T-helper 1 cell treated with Interleukin-12 subunit alpha and Interleukin-12 subunit beta and Interleukin-4 antibody, amounts not matched to agents 30 ng/mL and 1 ng/mL, for 36 hours (primary cell): ENCODE results near the gene G2E3. TPM values are rescaled to one million over a fixed set of nuclear protein-coding genes. Genes with fewer than 3 reads are reported as not detected.
"Not testable (repeated sequence)": the region's sequence is repeated elsewhere in the genome, so short reads cannot be mapped to it uniquely, and the experiment has no call there.

Experiments
- intact Hi-C: fragments of 100-400 bp; cut with micrococcal nuclease; formaldehyde crosslinking; loops from one replicate; pipeline ENCODE4 v1.15.1; 2024
- total RNA-seq: library from RNA; stranded (reverse); gene quantifications from 2 replicates; pipeline ENCODE4 v1.2.3, GENCODE V29; 2022

The G2E3 gene
- total RNA-seq, 1 donor from 2014 or later: 34.3 TPM

- intact Hi-C loops: loop anchor here (2.0 to 5.0 kb wide), 3 partner anchors 569 to 1644 kb away; partner anchors contain the start of genes ARHGAP5, RNU6-7 and RNU6-8
Observed at GRCh38 chr14:30558362-30558674, 640 bp upstream of the G2E3 start.

GRCh38 chr14:30559638-30560091 is 707 bp downstream of the G2E3 start:
- intact Hi-C loops: loop anchor here (1.0 to 5.0 kb wide), 9 partner anchors 8 to 1643 kb away; partner anchors contain the start of genes ARHGAP5, DTD2, HEATR5A and RNU6-7

DNA sequence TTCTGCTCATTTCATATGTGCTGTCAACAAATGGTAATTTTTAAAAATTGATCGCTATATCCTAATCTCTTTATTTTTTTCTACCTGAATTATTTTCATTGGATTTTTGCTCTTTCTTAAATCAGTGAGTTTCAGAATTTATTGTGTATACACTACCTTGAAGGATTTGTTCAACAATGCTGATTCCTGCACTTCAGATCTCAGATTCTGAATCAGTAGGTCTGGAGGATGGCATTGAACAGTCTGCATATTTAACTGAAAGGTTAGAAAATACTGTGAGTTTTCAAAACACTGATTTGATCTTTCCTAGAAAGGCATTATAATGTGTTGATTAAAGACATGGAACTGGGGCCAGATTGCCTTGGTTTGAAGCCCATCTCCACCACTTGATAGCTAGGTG is 1.6 kb downstream of the G2E3 start:
- intact Hi-C loops: no loop called here

DNA sequence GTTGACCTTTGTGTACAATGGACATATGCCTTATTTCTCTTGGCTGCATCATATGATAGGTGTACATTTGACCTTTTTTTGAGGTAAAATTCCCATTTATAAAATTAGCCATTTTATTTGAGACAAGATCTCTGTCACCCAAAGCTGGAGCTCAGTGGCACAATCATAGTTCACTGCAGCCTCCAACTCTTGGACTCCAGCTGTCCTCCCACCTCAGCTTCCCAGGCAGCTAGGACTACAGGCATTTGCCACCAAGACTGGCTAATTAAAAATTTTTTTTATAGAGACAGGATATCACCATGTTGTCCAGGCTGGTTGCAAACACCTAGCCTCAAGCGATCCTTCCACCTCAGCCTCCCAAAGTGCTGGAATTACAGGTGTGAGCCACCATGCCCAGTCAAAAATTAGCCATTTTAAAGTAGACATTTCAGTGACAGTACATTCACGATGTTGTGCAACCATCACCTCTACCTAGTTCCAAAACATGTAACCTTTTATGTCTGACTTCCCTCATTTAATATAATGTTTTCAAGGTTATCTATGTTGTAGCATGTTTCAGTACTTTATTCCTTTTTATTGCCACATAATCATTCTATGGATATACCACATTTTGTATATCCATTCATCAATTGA is 5.4 kb downstream of the G2E3 start:
- intact Hi-C loops: no loop called here

DNA sequence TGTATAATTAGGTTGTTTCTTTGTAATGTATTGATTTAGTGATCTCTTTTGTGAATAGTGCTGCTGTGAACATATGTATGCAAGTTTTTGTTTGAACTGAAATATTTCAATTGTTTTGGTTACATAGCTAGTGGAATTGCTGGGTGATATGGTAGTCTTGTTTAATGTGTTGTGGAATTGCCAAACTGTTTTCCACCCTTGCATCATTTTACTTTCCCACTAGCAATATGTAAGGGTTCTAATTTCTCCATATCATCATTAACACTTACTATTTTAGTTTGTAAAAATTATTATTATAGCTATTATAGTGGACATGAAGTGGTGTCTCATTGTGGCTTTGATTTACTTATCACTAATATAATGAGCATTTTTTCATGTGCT is 5.9 kb downstream of the G2E3 start:
- intact Hi-C loops: no loop called here

DNA sequence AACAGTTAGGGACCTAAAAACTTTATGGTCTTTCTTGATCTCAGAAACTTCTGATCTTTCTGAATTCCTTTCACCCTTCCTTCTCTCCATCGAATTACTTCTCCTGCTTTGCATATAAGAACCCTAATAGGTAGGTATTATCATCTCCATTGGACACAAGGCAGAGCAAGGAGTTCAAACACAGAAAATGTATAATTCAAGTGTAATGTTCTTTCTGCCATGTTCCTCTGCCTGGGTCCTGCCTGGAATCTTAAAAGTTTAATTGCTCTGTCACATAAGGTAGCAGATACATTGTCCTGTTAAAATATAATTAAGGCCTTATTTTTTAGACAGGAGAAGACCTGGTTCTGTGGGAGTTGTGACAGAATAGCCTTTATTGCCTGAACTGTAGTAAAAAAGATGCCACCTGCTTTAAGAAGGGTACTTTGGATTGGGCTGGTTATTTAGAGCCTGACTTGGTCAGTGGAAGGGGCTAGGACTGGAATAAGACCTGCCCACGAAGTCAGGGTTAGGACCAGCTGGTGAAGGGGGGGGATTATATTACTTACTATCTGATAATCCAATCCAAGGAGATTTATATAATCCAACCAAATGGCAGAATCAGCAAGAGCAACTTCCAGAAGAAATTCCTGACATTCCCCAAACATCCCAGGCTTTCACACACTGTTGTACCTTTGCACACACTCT is 10.4 kb downstream of the G2E3 start:
- intact Hi-C loops: no loop called here

- intact Hi-C loops: no loop called here
Observed at GRCh38 chr14:30569903-30570226, 10.9 kb downstream of the G2E3 start.

- intact Hi-C loops: no loop called here
Observed at GRCh38 chr14:30572237-30572636, 13.3 kb downstream of the G2E3 start.

GRCh38 chr14:30572771-30573170 is 13.8 kb downstream of the G2E3 start:
- intact Hi-C loops: no loop called here

DNA sequence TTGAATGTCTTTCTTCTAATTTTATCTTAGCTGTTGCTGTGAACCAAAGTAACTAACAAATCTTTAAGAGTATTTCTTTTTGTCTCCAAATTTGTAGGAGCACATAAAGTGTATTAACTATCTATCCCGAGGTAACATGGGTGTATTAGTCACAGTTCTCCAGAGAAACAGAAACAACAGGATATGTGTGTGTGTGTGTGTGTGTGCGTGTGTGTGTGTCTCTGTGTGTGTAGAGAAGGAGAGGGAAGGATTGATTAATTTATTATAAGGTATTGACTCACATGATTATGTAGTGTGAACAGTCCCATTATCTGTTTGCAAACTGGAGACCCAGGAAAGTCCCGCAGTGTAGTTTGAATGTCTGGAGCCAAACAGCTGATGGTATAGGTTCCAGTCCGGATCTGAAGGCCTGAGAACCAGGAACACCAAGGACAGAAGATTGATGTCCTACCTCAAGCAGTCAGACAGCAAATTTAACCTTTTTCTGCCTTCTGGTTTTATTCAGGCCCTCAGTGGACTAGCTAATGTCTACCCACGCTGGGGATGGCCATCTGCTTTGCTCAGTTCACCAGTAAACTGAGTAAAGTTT is 14.4 kb downstream of the G2E3 start:
- intact Hi-C loops: no loop called here

DNA sequence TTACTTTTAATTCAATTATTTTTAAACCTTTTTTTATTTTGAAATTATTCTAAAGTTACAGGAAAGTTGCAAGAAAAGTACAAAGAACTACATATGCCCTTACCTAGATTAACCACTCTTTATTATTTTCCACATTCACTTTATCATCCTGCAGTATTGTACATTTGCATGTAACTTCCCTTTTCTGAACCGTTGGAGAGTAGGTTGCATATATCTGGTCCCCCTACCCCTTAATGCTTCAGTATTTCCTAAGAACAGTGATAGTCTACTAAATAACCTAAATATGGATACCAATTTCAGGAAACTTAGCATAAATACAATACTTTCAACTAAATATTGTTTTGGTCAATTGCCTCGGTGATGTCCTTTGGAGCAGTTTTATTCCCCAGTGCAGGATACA is 15.0 kb downstream of the G2E3 start:
- intact Hi-C loops: no loop called here

GRCh38 chr14:30574777-30575176 is 15.8 kb downstream of the G2E3 start:
- intact Hi-C loops: not testable (repeated sequence)

DNA sequence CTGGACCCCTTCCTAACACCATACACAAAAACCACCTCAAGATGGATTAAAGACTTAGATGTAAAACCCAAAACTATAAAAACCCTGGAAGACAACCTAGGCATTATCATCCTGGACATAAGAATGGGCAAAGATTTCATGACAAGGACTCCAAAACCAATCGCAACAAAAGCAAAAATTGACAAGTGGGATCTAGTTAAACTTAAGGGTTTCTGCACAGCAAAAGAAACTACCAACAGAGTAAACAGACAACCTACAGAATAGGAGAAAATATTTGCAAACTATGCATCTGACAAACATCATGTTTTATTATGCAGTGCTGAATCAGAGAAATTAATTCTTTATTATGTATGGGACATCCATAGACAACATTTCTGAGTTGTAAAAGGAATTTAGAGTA is 17.4 kb downstream of the G2E3 start:
- intact Hi-C loops: not testable (repeated sequence)

DNA sequence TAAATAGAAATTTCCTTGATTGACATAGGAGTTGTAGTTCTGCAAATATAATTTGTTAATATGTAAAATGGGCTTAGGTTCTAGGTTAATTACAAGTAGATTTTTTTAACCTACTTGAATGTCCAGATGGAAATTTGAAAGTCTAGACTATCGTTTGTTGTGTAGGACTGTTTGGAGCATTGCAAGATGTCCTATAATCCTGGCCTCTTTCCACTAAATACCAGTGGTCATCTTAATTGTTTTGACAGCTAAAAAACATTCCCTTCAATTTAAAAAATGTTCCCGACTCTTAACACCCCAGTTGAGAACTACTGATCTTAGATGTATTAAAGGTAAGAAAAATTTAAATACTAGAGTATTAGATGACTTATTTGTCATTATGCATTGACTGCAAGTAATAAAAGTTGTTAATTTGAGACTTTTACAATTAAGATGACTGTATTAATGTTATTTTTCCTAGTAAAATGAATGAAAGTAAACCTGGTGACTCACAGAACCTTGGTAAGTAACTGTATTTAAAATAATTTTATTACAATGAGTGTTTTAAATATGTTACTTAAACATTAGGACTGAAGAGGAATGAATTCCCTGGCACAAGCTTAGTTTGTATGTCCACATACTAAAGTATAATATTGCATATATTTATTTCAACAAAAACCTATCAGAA is 21.8 kb downstream of the G2E3 start:
- intact Hi-C loops: no loop called here

DNA sequence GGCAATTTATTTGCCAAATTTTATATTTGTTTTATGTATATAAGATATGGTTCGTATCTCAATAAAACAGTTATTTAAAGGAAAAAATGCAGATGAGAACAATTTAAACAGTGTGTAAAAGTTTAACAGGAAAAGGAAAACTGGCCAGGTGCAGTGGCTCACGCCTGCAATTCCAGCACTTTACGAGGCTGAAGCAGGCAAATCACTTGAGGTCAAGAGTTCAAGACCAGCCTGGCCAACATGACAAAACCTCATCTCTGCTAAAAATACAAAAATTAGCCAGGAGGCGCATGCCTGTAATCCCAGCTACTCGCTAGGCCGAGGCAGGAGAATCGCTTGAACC is 22.3 kb downstream of the G2E3 start:
- intact Hi-C loops: no loop called here

DNA sequence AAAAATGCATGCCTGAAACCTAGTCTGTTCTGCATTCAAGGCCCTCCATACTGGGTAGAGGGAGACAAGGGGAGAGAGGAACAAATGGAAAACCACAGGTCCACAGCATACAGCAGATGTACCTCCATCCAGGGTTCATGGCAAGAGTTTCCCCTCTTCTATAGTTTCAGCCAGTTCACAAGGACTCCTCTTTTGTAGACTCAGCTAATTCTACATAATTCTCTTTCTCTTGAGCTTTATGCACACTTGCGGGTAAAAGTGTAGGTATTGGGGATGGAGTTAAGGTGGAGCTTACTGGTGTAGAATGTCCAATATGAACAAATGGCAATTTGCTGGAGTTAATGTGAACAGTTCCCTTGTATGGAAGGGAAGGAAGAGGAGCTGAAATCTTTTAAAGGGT is 23.4 kb downstream of the G2E3 start:
- intact Hi-C loops: no loop called here

DNA sequence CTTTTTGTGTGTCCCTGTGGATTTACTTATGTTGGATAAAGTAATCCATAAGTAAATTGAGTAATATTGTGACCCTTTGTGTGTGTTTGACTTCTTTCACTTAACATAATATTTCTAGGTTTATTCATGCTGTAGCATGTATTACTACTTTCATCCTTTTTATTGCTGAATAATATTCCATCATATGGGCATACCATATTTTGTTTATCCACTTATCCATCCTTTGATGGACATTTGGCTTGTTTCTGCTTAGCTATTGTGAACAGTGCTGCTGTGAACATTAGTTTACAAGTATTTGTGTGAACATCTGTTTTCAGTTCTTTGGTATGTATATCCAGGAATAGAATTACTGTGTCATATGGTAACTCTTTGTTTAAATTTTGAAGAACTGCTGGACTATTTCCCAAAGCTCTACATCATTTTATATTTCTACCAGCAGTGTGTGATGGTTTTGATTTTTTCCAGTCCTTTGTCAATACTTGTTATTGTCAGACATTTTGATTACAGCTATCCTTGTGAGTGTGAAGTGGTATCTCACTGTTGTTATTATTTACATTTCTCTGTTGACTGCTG is 25.2 kb downstream of the G2E3 start:
- intact Hi-C loops: no loop called here

GRCh38 chr14:30585204-30585603 is 26.2 kb downstream of the G2E3 start:
- intact Hi-C loops: no loop called here

- intact Hi-C loops: no loop called here
Observed at GRCh38 chr14:30587141-30587540, 28.2 kb downstream of the G2E3 start.

GRCh38 chr14:30588873-30589272 is 29.9 kb downstream of the G2E3 start:
- intact Hi-C loops: no loop called here

DNA sequence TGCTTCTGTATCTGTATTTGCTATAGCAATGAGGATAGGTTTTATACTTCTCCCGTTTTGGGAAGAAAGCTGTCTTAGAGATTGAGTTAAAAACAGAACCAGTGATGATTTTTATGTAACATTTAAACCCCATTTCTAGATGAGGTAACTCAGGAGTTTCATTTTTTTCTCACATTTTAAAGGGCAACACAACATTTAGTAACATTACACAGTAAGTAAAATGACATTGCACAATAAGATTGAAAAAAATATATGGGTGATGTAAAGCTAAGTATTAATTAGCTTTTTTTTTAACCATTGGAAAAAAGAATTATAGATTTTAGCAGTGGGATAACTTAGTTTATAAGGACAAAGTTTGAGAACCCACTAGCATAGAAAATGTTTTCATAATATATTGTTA is 38.0 kb downstream of the G2E3 start:
- intact Hi-C loops: no loop called here

DNA sequence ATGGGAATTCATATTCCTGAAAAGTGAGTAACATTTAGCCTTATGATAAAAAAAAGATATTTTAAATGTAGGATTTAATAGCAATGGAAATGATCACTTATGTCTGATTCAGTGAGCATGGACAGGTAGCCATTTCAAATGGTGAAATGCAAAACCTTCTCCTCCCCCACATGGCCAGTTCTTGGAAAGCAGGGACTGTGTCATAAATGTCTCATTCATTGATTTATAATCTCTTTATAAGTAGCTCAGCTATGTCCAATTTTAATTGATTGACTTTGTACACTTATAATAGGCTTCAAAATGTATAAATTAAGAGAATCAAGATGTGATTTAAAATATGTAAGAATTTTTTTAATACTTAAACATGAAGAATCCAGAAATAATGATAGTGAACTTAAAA is 38.5 kb downstream of the G2E3 start:
- intact Hi-C loops: no loop called here
